Fibroblast of lung (primary cell): ENCODE data around the gene NKX6-2. TPM values are rescaled to one million over a fixed set of nuclear protein-coding genes. Genes with fewer than 3 reads are reported as not detected.

Experiments
- DNase-seq, 2 donors: peaks; one replicate each; pipeline versions ENCODE4 v3.0.0 to v3.0.0-alpha.2; 2010; ENCODE audit warnings: low read depth in 2 of 2
- H2AFZ ChIP-seq: 2 replicates; pipeline ENCODE4 v1.5.1; 2012; ENCODE audit warnings: low read length, control low read depth, inconsistent platforms
- H3K27ac ChIP-seq: 2 replicates; pipeline ENCODE4 v1.5.1; 2011; ENCODE audit warnings: low read length, control low read depth; ENCODE audit not compliant: insufficient read depth
- H3K27me3 ChIP-seq: 2 replicates; pipeline ENCODE4 v1.5.1; 2011; ENCODE audit warnings: mild to moderate bottlenecking, low read length; ENCODE audit not compliant: control insufficient read depth, insufficient read depth
- H3K36me3 ChIP-seq: 2 replicates; pipeline ENCODE4 v1.5.1; 2011; ENCODE audit warnings: low read length; ENCODE audit not compliant: control insufficient read depth, insufficient read depth
- H3K4me1 ChIP-seq: 2 replicates; pipeline ENCODE4 v1.5.1; 2011; ENCODE audit warnings: low read length; ENCODE audit not compliant: control insufficient read depth, insufficient read depth; ENCODE audit errors: extremely low read depth
- H3K4me2 ChIP-seq: 2 replicates; pipeline ENCODE4 v1.5.1; 2011; ENCODE audit warnings: low read length, control low read depth; ENCODE audit not compliant: insufficient read depth; ENCODE audit errors: extremely low read depth
- H3K4me3 ChIP-seq, 4 experiments: fragments of 200-600 bp in 1 of 4; sonication (generic) in 1 of 4; replicated peaks in 1 of 4; 2 replicates each; pipeline ENCODE4 v1.5.1; 2011 to 2016; ENCODE audit warnings: low read length in 4 of 4, low read depth in 3 of 4, mild to moderate bottlenecking in 3 of 4, control low read depth in 2 of 4, inconsistent platforms in 1 of 4, mixed read lengths in 1 of 4; ENCODE audit not compliant: insufficient read depth in 1 of 4; ENCODE audit errors: control extremely low read depth in 1 of 4
- H3K79me2 ChIP-seq: 2 replicates; pipeline ENCODE4 v1.5.1; 2012; ENCODE audit warnings: mild to moderate bottlenecking, low read length, inconsistent platforms; ENCODE audit not compliant: control insufficient read depth, insufficient read depth
- H3K9ac ChIP-seq: 2 replicates; pipeline ENCODE4 v1.5.1; 2011; ENCODE audit warnings: mild to moderate bottlenecking, low read length, control low read depth; ENCODE audit not compliant: insufficient read depth
- H3K9me3 ChIP-seq: 2 replicates; pipeline ENCODE4 v1.5.1; 2012; ENCODE audit warnings: low read depth, low read length; ENCODE audit not compliant: control insufficient read depth, insufficient read depth
- H4K20me1 ChIP-seq: 2 replicates; pipeline ENCODE4 v1.5.1; 2011; ENCODE audit warnings: low read length; ENCODE audit not compliant: control insufficient read depth, insufficient read depth; ENCODE audit errors: extremely low read depth
- CTCF ChIP-seq, 2 donors: IDR thresholded peaks in 1 of 2; conservative IDR thresholded peaks in 1 of 2; 1 replicate in 1 of 2; 2 replicates in 1 of 2; pipeline ENCODE4 v1.5.1; 2011 to 2012; ENCODE audit warnings: low read length in 2 of 2, control low read depth in 1 of 2, inconsistent platforms in 1 of 2, low read depth in 1 of 2, mild to moderate bottlenecking in 1 of 2
- EZH2 ChIP-seq: IDR thresholded peaks from 2 replicates; pipeline ENCODE4 v1.5.1; 2012; ENCODE audit warnings: low read length, control low read depth, mild to moderate bottlenecking; ENCODE audit errors: missing control alignments
- polyA plus RNA-seq, 2 donors: library from polyadenylated mRNA; depleted of rRNA in 1 of 2; stranded (reverse) in 1 of 2; unstranded in 1 of 2; fragments of >200 nt; gene quantifications; 2 replicates each; pipeline ENCODE4 v1.2.1, GENCODE V29; 2011 to 2012; ENCODE audit warnings: missing spikeins in 1 of 2
- total RNA-seq: library from RNA; depleted of rRNA; stranded (reverse); fragments of >200 nt; gene quantifications from 2 replicates; pipeline ENCODE4 v1.2.1, GENCODE V29; 2014

Gene NKX6-2
- total and polyA plus RNA-seq, 2 donors (not counting 1 experiment from before 2014, with no cell fraction given) = not detected

GRCh38 chr10:132779549-132780294, 6.2 kb downstream of the NKX6-2 start:
- Histone ChIP-seq H3K4me1 (no peaks in the 10 kb centered on the region), H3K36me3 (no peaks in the 10 kb centered on the region), H3K9ac (no peak overlapping the region), H4K20me1 (no peaks in the 10 kb centered on the region), H3K9me3 (no peaks in the 10 kb centered on the region), H2AFZ (no peak overlapping the region), H3K27ac (no peak overlapping the region), H3K4me3 (no peak overlapping the region), H3K27me3 (peaks cover 5% of the 10 kb centered on the region), H3K79me2 (no peaks in the 10 kb centered on the region), H3K4me2 (no peak overlapping the region)
- no peak for TF ChIP-seq CTCF (conservative IDR thresholded peaks at IDR 0.05 in 1 of 2, IDR thresholded peaks at IDR 0.05 in 1 of 2; ENCODE audit: low read depth in 1 of 2, low read length in 2 of 2)
- no peak for TF ChIP-seq EZH2
- DNase-seq = no peak

GRCh38 chr10:132777441-132777840, 8.5 kb downstream of the NKX6-2 start:
- TF ChIP-seq CTCF (conservative IDR thresholded peaks at IDR 0.05 in 1 of 2, IDR thresholded peaks at IDR 0.05 in 1 of 2; ENCODE audit: low read depth in 1 of 2, low read length in 2 of 2) = no peak
- no peak for TF ChIP-seq EZH2
- no peak overlapping the region for H3K4me3 ChIP-seq
- H3K9me3 ChIP-seq = no peaks in the 10 kb centered on the region

GRCh38 chr10:132776821-132777220, 9.1 kb downstream of the NKX6-2 start:
- Histone ChIP-seq H2AFZ (no peak overlapping the region), H3K9me3 (no peaks in the 10 kb centered on the region), H3K79me2 (no peaks in the 10 kb centered on the region), H3K4me1 (no peaks in the 10 kb centered on the region), H3K4me3 (no peak overlapping the region), H4K20me1 (no peaks in the 10 kb centered on the region), H3K27ac (no peak overlapping the region), H3K36me3 (no peaks in the 10 kb centered on the region), H3K4me2 (no peak overlapping the region), H3K27me3 (no peaks in the 10 kb centered on the region), H3K9ac (no peak overlapping the region)
- no peak for TF ChIP-seq CTCF (conservative IDR thresholded peaks at IDR 0.05 in 1 of 2, IDR thresholded peaks at IDR 0.05 in 1 of 2; ENCODE audit: low read depth in 1 of 2, low read length in 2 of 2)
- TF ChIP-seq EZH2 = no peak
- no peak for DNase-seq

More at GRCh38 chr10:132777441-132777840, 8.5 kb downstream of the NKX6-2 start:
- Histone ChIP-seq H3K79me2 (no peaks in the 10 kb centered on the region), H4K20me1 (no peaks in the 10 kb centered on the region), H3K4me1 (no peaks in the 10 kb centered on the region), H2AFZ (no peak overlapping the region), H3K36me3 (no peaks in the 10 kb centered on the region), H3K27me3 (no peaks in the 10 kb centered on the region), H3K4me2 (no peak overlapping the region), H3K9ac (no peak overlapping the region), H3K27ac (no peak overlapping the region)
- DNase-seq = no peak
